8988T (cell line): ENCODE results near the gene ALOX15.
"Not testable (repeated sequence)": the region's sequence is repeated elsewhere in the genome, so short reads cannot be mapped to it uniquely, and the experiment has no call there.

Experiments
- DNase-seq: peaks from one replicate; pipeline ENCODE4 v3.0.0; 2011

The ALOX15 gene, protein sequence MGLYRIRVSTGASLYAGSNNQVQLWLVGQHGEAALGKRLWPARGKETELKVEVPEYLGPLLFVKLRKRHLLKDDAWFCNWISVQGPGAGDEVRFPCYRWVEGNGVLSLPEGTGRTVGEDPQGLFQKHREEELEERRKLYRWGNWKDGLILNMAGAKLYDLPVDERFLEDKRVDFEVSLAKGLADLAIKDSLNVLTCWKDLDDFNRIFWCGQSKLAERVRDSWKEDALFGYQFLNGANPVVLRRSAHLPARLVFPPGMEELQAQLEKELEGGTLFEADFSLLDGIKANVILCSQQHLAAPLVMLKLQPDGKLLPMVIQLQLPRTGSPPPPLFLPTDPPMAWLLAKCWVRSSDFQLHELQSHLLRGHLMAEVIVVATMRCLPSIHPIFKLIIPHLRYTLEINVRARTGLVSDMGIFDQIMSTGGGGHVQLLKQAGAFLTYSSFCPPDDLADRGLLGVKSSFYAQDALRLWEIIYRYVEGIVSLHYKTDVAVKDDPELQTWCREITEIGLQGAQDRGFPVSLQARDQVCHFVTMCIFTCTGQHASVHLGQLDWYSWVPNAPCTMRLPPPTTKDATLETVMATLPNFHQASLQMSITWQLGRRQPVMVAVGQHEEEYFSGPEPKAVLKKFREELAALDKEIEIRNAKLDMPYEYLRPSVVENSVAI

GRCh38 chr17:4641297-4642195 lies at the start of gene ALOX15:
ALOX15 (minus strand) TSS chr17:4641678; CDS start chr17:4641651, 27 bp downstream.
- no peak for DNase-seq

- no peak for DNase-seq
These were observed 49.3 kb upstream of the ALOX15 start for GRCh38 chr17:4690745-4691144.

DNA sequence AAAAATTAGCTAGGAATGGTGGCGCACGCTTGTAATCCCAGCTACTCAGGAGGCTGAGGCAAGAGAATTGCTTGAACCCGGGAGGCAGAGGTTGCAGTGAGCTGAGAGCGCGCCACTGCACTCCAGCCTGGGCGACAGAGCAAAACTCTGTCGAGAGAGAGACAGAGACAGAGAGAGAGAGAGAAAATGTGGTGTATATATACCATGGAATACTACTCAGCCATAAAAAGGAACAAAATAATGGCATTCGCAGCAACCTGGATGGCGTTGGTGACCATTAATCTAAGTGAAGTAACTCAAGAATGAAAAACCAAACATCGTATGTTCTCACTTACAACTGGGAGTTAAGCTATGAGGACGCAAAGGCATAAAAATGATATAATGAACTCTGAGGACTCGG lies 48.4 kb upstream of the ALOX15 start:
- not testable (repeated sequence) for DNase-seq

DNA sequence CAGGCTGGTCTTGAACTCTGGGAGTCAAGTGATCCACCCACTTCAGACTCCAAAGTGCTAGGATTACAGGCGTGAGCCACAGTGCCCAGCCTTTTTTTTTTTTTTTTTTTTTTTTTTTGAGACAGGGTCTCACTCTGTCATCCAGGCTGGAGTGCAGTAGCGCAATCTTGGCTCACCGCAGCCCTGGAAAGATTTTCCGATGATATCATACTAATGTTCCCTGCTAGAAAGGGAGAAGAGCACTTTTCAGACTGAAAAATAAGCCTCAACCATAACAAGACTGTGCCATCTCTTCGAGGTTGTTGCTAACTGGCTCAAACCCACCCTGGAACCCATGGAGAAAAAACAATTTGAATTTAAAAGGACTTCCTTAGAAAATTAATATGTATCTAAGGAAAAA lies 42.3 kb upstream of the ALOX15 start:
- not testable (repeated sequence) for DNase-seq

GRCh38 chr17:4679658-4680057 lies 38.2 kb upstream of the ALOX15 start:
- DNase-seq, result no peak

- DNase-seq, result no peak
These were observed 37.1 kb upstream of the ALOX15 start for GRCh38 chr17:4678448-4679026.

DNA sequence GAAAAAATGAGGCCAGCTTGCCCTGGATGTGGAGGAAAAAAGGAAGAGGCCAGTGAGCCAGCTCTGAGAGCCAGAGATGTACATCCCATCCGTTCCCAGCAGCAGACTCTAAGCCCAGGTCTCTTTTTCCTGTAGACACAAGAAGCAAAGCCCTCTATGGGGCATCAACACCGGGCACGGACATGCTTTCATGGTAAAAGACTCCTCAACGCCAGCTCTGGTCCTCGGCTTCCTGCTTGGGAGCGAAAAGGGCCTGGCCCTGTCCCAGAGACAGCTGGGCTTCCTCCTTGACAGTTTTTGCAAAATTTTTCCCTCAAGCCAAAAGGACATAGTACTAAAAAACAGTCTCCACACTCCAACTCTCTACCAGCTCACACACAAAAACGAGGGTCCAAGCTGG lies 35.3 kb upstream of the ALOX15 start:
- no peak for DNase-seq

GRCh38 chr17:4675791-4676190 lies 34.3 kb upstream of the ALOX15 start:
- no peak for DNase-seq

GRCh38 chr17:4674685-4674998 lies 33.2 kb upstream of the ALOX15 start:
- DNase-seq, result no peak

- no peak for DNase-seq
These were observed 32.7 kb upstream of the ALOX15 start for GRCh38 chr17:4673986-4674684.

- no peak for DNase-seq
These were observed 31.7 kb upstream of the ALOX15 start for GRCh38 chr17:4673169-4673568.

- DNase-seq, result no peak
These were observed 31.3 kb upstream of the ALOX15 start for GRCh38 chr17:4672751-4673150.

GRCh38 chr17:4672055-4672630 lies 30.7 kb upstream of the ALOX15 start:
- DNase-seq, result no peak

DNA sequence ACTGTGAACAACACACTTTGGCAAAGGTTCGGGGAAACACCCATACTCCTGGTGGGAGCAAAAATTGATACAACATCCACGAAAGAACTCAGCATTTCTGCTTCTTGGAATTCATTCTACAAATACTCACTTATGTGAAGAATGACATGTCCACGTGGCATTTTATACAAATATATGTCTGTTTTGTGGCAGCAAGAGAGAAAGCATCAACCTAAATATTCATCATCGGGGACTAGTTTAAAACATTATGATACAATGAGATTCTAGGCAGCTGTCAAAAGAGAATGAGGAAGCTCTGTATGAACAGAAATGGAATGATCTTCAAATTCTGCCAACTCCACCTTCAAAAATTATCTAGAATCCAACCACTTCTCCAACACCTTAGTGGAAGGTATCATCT lies 25.7 kb upstream of the ALOX15 start:
- DNase-seq, result no peak

- no peak for DNase-seq
These were observed 24.8 kb upstream of the ALOX15 start for GRCh38 chr17:4666296-4666695.

DNA sequence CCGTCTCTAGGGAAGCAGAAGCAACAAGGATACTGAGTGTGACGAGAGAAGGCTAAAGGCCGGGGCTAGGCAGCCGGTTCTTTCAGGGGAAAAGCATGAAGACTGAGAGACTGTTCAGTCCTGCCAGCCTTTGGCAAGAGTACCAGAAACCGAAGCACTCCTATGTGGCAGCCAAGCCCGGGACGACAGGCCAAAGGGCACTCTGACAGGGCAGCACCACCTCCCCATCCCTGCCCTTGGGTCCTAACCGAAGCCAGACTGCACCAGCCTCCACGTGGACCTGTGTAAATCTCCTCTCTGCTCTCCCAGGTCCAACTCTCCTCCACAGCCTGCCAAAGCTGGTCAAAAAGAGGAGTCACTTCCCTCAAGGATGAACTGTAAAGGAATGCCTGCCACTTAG lies 23.5 kb upstream of the ALOX15 start:
- no peak for DNase-seq

DNA sequence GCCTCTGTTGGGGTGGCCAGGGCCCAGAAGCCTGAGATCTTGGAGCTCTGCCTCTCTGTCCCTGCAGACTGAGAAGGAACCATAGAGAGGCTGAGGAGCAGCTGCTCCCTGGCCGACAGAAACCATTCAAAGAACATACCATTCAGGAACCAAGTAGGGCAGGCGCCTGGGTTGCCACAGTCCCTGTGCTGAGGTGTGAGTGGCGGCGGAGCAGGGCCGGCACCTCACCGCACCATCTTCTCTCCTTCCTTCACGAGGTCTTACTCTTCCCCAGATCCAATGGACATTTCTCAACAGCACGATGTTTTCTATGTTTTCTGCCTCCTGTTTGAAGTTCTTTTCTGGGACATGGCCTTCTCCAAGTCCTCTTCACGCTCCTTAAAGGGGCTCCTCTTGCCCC lies 22.8 kb upstream of the ALOX15 start:
- no peak for DNase-seq

- no peak for DNase-seq
These were observed 22.2 kb upstream of the ALOX15 start for GRCh38 chr17:4663711-4664110.

DNA sequence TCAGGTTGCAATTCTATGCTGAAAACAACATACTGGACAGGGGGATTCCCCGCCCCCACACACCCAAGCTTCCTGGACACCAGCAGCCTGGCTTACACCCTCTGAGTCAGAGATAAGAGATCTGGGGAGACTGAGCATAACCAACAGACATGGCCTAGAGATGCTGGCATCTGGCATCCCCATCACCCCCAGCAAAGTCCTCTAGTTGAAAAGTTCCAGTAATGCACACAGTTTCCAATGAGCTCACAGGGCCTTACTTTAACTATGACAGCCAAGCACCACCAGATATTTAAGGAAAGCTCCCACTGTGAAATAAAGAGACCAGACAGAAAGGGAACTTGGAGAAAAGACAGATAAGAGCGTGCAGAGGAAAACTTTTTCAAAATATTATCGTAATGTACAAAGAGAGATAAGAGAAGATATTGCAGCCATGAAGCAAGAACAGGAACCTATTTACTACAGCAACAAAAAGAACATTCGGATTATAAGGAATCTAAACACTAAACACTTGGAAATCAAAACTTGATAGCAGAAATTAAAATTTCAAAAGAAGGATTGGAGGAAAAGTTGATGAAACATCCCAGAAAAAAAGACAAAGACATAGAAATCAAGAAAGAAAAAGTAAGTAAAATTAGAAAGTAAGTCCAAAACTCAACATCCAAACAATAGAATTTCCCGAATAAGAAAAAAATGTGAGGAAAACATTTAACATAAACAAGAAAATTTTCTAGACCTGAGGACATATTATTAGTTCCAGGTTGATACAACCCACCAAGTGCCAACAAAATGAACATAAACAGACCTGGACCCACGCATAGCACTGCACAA lies 17.2 kb upstream of the ALOX15 start:
- DNase-seq, result no peak

- no peak for DNase-seq
These were observed 16.2 kb upstream of the ALOX15 start for GRCh38 chr17:4657678-4658077.

GRCh38 chr17:4655933-4656332 lies 14.5 kb upstream of the ALOX15 start:
- DNase-seq, result not testable (repeated sequence)
